T1000 (cell line): Measurements from ENCODE around the gene PACS2.
A peak's percentile ranks its signal among the peaks of the same experiment; 100 is the strongest.
"Not testable (repeated sequence)": the region's sequence is repeated elsewhere in the genome, so short reads cannot be mapped to it uniquely, and the experiment has no call there.

Experiments used
- DNase-seq: peaks from one replicate; lab custom pipeline; 2025; ENCODE audit warnings: mixed read lengths; lab: John Stamatoyannopoulos, UW

PACS2 gene

GRCh38 chr14:105314287-105315200 lies at the start of gene PACS2:
Gene PACS2, plus strand, starts transcription at chr14:105314748. Its CDS starts 171 bp downstream, at chr14:105314919.
- peak; percentile 51 for DNase-seq

GRCh38 chr14:105267820-105268548 lies 46.6 kb upstream of the PACS2 start:
- DNase-seq, result no peak

DNA sequence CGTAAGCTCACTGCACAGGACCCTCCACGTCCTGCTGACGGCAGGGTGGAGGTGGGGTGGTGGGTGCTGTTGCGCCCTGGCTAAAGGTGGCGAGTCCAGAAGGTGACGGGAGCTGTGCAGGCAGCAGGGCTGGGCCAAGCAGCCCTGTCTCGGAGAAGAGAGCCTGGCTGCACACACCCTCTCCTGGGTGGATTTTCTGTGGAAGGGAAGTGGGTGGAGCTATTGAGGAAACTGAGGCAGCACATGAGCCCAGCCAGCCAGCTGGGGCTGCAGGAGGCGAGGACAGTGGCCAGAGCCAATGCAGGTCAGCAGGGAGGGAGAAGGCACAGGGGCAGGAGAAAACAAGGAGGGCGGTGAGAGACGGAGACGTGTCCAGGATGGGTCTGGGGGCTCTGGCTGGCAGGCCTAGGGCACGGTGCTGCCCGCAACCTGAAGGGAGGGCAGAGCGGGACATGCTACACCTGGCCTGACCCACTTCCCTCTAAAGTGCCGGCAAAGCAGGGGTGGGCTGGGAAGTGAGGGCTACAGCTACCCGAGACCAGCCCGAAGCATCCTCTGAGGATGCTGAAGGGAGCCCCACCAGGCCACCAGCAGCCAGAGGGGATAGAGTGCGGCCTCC lies 45.7 kb upstream of the PACS2 start:
- no peak for DNase-seq

DNA sequence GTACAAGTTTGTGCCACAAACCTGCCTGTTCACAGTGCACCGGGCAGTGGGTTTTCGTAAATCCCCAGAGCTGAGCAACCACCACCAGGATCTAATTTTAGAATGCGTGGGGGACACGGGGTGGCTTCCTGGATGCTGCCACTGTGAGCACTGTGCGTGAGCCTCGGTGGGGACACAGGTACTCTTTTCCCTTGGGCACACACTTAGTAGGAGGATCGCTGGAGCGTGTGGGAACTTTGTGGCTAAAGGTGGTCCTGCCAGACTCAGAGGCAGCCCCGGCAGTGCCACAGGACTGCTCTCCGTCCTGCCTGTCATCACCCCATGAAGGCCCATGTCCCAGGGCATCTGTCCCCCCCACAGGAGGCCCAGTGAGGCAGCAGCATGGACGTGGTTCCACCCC lies 45.1 kb upstream of the PACS2 start:
- no peak for DNase-seq

GRCh38 chr14:105271224-105271890 lies 43.2 kb upstream of the PACS2 start:
- no peak for DNase-seq

DNA sequence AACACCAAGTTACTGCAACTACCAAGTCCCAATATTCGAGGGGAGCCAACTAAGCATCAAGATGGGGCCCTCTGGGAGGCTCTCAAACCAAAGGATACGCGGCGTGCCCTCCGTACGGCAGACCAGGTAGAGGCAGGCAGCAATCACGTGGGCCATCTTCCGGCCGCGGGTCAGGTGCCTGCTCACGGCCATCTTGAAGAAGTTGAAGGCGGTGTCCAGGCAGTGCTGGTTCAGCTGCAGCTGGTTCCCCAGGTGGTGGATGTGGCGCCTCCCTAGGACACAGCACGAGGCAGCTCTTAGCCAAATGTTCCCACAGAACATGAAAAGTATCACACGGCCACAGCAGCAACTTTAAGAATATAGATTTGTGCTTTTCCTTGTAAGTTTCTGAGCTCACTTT lies 41.9 kb upstream of the PACS2 start:
- DNase-seq, result no peak

- no peak for DNase-seq
Measured at GRCh38 chr14:105273062-105273461, 41.5 kb upstream of the PACS2 start.

DNA sequence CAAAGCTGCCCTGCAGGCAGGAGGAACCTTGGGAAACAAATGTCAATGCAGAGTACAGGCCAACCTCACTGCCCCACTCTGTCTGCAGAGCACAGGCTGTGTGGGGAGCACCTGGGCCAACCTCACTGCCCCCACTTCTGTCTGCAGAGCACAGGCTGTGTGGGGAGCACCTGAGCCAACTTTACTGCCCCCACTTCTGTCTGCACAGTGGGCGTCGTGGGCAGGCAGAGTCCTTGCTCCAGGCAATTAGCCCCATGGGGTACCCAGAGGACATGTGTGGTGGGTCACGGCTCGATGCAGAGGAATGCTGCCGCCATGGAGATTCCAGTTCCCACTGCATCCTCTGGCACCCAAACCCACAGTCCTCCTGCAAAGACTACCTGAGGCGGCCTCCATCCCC lies 39.9 kb upstream of the PACS2 start:
- no peak for DNase-seq

DNA sequence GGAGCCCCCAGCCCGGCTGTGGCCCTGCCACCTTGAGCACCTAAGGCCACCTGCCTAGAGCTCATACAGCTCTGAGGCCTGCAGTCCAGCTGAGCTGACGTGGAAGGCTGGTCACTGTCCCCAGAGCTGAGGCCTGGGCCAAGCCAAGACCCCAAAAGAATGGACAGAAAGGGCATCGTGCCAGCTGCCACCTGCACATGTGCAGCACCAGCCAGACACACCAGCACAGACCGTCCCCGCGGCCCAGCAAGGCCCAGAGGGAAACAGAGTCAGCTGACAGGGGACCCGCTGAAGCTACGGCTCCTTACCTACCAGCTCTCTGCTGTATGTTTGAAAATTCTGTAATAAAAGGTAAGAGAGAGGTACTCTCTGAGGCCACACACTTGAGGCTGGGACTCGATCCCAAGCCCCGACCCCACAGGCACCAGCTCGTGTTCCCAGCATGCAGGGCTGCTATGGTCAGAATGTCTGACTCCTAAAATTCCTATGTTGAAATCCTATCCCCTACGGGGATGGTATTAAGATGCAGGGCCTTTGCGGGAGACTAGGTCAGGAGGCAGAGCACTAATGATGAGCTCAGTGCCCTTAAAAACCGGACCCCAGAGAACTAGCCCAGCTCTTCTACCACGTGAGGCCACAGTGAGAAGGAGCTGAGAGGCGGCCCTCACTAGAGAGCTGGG lies 39.1 kb upstream of the PACS2 start:
- peak; percentile 13 for DNase-seq

GRCh38 chr14:105277448-105277847 lies 37.1 kb upstream of the PACS2 start:
- not testable (repeated sequence) for DNase-seq

- DNase-seq, result no peak
Measured at GRCh38 chr14:105279642-105280361, 34.7 kb upstream of the PACS2 start.

DNA sequence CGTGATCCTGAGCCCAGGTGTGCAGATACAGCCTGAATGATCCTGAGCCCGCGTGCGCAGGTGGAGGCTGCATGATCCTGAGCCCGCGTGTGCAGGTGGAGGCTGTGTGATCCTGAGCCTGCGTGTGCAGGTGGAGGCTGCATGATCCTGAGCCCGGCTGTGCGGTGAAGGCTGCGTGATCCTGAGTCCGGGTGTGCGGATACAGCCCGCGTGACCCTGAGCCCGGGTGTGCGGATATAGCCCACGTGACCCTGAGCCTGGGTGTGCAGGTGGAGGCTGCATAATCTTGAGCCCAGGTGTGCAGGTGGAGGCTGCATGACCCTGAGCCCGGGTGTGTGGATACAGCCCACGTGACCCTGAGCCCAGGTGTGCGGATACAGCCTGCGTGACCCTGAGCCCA lies 34.0 kb upstream of the PACS2 start:
- DNase-seq, result no peak

GRCh38 chr14:105281371-105282097 lies 33.0 kb upstream of the PACS2 start:
- no peak for DNase-seq

DNA sequence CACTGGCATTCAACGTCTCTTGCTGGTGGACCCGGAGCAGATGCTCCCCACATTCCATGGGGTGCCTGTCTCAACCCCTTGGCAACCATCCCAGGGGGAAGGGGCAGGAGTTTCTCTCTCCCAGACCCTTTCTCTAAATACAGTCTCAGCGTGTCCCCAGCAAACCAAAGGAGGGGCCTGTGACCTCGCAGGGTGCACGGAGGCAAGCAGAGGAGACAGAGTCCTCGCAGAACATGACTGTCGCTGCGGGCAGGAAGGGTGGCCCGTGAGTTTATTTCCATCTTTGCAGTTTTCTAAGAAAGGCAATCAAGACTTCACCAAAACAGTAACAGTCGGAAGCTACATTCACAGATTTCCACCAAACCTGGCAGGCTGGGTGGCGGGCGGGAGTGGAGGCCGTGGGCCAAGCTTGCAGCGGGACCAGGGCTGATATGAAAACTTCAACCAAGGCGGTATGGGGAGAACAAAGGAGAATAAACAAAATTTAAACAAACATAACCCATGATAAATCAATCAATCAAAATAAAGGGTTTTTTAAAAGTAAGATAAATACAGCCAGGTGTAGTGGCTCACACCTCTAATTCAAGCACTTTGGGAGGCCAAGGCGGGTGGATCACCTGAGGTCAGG lies 32.3 kb upstream of the PACS2 start:
- DNase-seq, result no peak

DNA sequence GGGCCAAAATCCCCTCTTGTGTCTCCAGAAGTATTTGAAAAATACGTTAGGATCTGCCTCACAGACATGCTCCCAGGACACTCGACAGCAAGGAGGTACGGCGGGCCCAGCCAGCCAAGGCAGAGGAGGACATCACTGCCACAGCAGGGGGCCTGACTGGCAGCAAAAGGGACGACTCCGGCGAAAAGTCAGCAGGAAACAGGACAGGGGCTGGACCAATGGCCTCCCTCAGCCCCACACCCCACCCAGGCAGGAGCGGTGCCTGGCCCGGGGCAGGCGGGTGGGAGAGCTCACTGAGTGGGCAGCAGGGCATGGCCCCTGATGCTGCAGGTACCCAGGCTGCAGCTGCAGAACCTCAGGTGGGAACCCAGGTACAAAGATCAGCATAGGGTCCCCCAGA lies 31.5 kb upstream of the PACS2 start:
- no peak for DNase-seq

- no peak for DNase-seq
Measured at GRCh38 chr14:105283899-105284298, 30.6 kb upstream of the PACS2 start.

GRCh38 chr14:105285174-105285573 lies 29.4 kb upstream of the PACS2 start:
- DNase-seq, result no peak

DNA sequence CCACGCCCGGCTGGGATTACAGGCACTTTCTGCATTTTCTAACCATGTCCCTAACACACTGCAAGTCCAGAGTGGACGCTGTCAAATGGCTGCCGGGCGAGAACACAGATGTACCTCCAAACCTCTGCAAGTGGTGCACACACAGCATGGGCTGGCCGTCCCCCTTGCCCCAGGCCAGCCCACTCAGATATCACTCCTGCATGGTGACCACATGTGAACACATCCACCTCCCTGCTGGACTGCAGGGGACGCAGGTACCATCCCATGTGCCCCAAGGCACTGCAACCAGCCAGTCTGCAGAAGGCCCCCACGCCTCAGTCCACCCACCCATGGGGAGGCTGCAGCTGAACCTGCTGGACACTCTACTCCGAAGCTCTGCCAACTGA lies 27.8 kb upstream of the PACS2 start:
- DNase-seq, result no peak

- DNase-seq, result no peak
Measured at GRCh38 chr14:105287249-105288102, 27.1 kb upstream of the PACS2 start.
